AML-193 (cell line): ENCODE measurements around the gene PTGDR.

Source experiments
- DNase-seq, 2 experiments: peaks; one replicate each; lab custom pipeline; 2025; lab: John Stamatoyannopoulos, UW

The PTGDR gene, protein sequence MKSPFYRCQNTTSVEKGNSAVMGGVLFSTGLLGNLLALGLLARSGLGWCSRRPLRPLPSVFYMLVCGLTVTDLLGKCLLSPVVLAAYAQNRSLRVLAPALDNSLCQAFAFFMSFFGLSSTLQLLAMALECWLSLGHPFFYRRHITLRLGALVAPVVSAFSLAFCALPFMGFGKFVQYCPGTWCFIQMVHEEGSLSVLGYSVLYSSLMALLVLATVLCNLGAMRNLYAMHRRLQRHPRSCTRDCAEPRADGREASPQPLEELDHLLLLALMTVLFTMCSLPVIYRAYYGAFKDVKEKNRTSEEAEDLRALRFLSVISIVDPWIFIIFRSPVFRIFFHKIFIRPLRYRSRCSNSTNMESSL

DNA sequence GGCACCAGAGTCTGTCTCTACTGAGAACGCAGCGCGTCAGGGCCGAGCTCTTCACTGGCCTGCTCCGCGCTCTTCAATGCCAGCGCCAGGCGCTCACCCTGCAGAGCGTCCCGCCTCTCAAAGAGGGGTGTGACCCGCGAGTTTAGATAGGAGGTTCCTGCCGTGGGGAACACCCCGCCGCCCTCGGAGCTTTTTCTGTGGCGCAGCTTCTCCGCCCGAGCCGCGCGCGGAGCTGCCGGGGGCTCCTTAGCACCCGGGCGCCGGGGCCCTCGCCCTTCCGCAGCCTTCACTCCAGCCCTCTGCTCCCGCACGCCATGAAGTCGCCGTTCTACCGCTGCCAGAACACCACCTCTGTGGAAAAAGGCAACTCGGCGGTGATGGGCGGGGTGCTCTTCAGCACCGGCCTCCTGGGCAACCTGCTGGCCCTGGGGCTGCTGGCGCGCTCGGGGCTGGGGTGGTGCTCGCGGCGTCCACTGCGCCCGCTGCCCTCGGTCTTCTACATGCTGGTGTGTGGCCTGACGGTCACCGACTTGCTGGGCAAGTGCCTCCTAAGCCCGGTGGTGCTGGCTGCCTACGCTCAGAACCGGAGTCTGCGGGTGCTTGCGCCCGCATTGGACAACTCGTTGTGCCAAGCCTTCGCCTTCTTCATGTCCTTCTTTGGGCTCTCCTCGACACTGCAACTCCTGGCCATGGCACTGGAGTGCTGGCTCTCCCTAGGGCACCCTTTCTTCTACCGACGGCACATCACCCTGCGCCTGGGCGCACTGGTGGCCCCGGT lies at the start of gene PTGDR:
PTGDR (plus strand) TSS at position 198 of the 778 bp plus-strand sequence; CDS start at position 315, 117 bp downstream.
- no peak for DNase-seq

DNA sequence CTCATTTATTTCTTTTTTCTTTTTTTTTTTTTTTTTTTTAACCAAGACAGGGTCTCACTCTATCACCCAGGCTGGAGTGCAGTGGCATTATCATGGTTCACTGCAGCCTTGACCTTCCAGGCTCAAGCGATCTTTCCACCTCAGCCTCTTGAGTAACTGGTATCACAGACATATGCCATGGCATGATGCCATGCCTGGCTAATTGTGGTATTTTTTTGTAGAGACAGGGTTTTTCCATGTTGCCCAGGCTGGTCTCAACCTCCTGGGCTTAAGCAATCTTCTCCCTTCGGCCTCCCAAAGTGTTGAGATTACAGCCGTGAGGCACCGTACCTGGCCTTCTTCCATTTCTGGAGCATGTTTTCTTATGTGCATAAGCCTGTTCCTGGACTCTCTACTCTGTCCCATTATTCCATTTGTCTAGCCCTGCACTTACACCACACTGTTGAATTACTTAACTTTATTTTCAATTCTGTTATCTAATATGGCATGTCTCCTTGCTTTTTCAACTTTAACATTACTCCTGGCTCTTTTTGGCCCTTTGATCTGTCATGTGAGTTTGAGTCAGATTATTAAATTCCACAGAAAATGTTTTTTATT lies 47.9 kb upstream of the PTGDR start:
- no peak for DNase-seq

DNA sequence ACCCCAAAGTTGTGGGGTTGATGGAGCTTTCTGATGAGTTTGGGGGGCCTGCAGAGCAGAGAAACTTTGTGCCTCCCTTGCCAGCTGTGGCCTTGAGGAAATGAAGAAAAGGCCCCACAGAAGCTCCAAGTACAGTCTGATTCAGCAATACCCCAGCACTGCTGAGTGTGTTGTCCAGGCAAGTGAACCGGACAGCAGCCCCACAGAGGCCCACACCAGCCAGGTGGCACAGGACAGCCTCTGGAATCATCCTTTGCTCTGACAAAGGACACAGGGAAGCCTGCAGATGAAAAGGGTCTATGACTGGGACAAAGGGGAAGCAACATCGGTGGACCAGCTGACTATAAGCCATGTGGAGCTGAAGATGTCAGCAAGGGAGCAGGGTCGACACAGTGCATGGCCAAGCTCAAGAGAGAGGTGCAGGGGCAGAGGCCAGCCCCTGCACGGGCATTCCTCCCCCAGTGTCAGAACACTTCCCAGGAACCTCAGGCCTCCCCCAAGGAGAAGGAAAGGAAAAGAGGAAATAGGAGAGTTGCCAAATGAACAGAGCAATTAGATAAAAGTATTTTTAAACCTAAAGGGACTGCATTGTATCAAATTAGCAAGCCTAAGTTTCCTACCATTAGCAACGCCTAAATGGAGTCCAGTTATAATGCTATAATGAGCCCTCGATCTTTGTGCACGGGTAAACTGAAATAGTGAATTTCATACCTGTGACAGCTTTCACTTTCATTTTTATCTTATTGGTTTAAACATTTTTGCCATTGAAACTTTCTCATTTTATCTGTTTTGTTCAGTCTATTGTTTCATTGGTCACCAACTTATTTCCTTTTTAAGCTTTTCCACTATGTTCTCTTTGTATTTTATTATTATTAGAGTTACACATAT lies 46.3 kb upstream of the PTGDR start:
- DNase-seq = peak in 1 of 2 experiments; percentile 20

DNA sequence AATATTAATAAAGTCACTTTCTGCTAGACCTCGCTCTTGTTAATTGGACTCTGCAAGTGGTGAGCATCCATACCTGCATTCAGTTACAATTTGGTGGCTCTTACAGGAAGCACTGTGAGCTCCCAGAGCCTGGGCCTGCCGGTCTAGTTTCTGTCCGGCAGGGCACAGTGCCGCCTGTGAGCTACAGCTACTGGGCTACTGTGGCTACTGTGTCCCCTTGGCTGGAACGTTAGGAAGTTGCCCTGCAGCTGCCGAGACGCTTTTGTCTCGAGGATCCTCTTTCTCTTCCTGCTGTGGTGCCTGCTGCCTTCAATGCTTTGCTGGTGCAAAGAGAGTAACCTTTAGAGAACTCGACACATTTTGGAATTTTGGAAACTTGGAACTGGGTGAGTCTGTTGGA lies 44.6 kb upstream of the PTGDR start:
- no peak for DNase-seq

DNA sequence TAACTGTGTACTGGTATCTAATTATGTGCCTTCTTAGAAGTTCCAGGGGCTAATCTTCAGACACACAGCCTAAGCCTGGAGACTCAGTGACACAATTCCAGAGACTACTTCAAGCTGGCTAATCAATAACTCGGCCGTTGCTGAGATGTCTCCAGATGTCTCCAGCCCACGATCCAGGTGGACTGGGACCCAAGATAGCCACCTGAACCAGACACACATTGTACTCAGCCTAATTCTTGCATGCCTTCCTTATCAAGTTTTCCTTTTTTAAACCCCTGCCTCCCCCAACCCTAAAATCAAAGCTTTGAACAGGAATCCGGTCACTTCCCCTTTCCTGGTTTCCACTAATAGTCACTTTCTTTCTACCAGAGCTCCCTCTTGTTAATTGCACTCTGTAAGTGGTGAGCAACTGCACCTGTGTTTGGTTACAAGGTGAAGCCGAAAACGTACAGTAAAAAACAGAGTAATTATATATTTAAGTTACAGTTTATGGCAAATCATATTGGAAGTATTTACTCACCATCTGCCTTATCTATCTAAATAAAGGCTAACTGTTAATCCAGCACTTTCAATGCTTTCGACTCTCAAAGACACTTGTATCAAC lies 39.8 kb upstream of the PTGDR start:
- no peak for DNase-seq

DNA sequence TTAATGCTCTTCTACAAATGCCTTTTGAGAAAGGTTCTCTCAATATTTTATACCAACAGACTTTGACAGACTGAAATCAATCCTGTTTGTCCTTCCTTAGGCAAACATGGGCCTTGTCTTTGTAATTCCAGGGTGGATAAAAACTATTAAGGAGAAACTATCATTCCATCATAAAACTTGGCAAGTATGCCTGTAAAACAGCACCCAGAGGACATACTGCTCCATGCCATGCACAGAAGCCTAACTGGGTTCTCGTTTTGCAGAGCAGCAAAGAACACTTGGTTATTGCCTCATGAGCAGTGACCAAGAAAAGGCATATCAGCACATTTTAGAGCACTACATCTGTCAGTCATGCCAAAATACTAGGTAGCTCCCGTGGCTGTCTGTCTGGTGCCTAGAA lies 33.8 kb upstream of the PTGDR start:
- peak in 1 of 2 experiments; percentile 3 for DNase-seq

DNA sequence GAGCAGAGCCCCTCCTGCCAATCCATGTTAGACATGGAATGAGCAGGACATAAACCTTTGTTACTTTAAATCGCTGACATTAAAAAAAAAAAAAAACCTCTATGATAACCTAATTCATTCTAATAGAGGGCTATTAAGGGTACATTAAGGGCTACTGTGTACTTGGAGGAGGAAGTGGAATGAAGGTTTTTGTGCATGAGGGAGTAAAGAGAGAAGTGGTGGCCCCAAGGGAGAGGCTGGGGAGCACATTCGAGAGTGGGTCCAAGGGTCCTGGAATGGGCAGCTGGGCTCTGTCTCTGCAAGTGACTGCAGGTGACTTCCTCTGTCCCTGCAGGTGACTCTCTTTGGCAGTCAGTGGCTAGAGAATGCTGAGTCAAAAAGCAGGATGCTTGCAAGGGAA lies 32.1 kb upstream of the PTGDR start:
- DNase-seq = peak; percentile 17 to 36

DNA sequence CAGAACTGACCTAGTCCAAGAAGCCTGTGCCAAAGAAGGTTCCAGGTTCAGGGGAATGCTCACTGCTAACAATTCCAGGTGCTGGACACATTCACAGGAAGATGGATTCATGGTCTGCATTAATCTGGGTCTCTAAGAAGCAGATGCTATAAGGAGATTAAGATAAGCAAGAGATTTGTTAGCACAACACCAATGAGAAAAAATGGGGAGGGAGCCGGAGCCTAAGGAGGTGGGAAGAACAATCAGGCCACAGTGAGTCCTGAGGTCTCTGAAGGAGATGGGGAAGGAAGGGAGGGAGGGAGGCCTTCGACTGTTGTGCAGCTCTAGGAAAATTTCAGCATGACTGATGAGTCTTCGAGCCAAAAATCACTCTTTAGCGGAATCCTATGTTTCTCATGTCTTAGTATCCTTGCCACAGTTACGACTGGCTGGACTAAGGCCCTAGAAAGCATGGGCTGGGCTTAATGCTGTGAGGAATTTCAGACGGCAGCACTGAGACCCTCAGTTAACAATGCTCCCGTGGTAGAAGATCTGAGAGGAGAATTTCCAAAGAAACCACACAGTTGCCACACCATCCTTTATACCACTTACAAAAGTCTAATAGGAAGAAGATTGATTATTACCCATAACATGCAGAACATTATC lies 31.5 kb upstream of the PTGDR start:
- DNase-seq = no peak

DNA sequence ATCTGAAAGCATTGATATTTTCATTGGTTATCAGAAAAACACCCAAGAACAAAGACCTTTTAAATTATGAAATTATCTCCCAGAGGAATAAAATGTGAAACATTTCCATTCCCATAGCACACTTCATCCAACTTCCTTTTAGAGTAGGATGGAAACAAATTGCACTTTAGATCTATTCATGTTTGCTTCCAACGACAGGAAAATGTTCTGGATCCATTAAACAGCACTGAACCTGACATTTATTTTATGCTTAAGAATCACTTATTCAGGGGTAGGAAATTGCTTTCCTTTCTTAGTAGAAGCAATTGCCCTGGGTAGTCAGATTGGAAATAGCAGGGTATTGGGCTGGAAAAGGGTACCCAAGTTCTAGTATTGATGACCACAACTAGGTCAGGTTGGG lies 28.8 kb upstream of the PTGDR start:
- DNase-seq = no peak

DNA sequence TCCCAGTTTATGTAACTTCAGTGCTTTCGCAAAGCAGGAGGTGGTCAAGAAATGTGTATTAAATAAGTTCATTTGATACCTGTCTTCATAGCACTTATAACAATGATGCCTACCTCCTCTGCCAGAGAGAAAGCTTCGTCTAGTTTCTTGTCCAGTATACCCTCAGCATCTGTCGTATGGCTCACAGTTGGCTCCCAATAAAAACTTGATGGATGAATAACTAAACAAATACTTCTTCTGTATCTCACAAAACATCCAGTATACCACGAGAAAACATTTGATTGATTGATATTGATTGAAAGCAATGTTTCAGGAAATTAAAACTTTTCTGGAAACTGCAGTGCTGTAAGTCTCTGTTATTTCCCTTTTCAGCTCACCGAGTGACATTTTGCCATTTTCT lies 26.9 kb upstream of the PTGDR start:
- DNase-seq = no peak

DNA sequence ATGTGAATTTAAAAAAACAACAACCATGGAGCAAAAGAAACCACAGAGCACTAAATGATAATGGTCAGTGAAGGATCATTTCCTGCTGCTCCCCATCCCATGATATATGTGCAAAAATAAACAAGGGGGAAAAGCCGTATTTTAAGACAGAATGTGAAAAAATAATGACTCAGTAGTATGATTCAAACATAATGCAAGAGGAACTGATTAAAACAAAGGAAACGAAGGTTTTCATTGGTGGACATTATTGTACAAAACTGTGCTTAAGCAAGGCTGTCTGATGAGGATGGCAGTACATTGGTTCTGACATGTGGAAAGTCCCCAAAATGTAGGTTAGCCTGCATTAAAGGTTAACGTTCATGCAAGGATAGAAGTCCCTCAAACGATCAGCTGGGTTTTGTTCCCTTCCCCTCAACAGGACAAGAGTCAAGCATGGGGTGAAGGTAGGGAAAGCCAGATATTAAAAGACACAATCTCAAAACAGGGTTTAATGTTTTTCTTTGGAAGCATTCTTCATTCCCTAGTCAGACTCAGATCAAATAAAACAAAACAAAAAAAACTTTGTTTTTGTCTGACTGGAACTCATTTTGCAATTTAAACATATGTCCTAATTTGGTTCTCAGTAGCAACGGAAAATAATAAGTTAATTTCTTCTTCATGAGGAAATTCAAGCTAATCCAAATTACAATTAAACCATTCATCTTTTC lies 26.3 kb upstream of the PTGDR start:
- no peak for DNase-seq

DNA sequence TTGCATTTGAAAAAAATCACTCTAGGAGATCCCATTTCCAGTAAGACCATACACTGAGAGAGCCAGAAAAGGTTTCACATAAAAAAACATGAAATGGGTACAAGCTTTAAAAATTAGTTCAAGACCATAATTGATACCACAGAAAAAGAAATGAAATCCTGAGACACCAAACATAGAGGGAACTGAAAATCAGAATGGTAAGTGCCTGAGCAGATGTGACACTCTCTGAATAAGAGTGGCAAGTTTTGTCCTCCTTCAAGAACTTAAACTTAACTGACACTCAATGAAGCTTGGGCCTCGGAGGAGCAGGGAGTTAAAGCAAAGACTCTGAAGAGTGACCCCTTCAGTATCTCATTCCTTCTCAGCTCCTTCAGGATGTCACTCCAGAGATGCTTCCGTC lies 23.2 kb upstream of the PTGDR start:
- no peak for DNase-seq

DNA sequence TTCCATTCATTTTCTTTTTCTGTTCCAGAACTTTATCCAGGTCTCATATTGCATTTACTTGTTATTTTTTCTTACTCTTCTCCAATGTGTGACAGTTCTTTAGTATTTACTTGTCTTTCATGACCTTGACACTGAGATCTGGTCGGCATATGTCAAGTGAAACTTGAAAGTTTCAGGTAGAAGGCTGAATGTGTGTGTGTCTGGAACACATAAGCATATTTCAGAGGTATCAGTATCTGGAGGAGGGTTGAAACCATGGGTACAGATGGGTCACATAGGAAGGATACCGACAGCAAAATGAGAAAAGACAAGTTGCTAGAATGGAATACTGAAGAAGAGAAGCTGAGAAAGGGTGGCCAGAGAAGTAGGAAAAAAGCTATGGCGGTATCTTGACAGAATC lies 22.5 kb upstream of the PTGDR start:
- DNase-seq = no peak

DNA sequence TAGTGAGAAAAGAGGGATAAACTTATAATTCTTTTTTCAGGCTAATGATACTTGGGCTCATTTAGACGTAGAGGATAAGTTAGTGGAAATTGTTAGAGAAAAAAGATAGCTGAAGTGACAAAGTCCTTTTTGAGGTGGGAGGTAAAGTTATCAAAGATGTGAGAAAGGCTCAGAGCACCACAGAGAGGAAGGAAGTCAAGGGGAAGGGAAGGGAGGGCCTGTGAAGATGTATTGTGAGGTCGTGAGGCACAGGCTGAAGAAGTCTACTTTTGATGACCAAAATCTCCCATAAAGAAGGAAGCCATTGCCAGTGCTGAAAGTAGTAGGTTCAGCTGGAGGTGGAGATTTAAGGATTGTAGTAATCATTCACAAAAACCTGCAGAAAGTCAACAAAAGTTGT lies 19.4 kb upstream of the PTGDR start:
- DNase-seq = no peak

DNA sequence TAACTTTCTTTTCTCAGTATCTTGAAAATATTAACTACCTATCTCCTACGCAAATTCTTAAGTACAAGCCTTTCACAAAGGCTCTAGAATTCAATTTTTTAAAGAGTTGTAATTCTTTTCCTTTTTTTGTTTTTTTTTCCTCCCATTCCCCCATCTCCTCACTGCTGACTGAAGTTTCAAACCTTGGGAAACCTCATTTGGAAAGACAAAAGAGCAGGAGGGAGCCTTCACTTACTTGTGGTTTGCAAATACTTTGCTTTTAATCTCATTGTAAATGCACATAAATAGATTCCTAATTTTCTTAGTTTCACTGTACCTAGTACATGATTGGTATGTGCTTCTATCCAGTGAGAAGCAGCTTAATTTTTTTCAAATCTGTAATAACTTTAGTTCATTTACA lies 15.8 kb upstream of the PTGDR start:
- DNase-seq = no peak

DNA sequence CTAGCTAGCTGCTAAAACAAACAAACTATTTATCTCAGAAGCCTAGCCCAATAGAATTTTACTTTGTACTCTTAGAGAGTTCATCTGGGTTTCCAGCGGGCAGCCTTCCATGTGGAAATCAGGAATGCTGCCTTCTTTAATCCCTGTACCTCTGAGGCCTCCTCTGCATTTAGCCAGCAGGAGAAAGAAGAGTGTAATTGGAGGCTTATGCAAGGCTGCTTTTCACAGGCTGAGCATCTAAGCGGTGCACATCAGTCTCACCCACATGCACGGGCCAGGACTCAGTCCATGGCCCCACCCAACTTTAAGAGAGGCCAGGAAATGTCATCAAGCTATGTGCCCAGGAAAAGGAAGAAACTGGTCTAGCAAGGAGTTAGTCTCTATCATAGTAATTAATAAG lies 14.0 kb upstream of the PTGDR start:
- DNase-seq = no peak

DNA sequence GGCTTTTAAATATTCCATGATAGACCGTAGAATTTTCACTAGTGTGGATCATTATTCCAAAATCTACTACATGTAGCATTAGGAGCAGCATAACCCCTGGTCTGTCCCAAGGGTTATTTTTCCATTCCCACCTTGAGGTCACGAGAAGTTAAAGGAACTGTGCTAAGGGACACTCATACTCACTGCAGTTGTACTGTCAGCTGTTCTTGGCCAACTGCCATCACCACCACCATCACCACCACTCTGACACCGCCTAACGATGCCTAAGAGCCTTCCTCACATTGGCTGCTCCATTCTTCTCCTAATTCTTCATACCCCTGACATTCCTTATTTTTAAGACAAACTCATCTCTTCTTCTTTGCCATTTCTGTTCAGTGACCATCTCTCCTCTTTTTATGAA lies 13.4 kb upstream of the PTGDR start:
- no peak for DNase-seq

DNA sequence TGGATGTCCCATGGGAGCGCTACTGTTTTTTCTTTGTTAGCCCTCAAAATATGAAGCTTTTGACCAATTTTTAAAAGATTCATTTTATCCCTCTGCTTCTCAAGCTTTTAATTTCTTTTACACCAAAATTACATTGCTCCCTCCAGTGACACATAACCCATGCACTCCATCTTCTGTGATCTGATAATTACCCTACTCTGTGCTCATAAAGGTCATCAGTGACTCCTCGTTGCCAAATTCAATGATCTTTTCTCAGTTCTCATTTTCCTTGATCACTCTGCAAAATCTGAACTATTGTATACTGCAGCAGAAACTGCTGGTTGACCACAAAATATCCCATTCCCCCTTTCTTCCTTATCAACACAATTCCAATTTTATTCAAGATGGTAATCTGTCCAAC lies 8.7 kb upstream of the PTGDR start:
- DNase-seq = no peak

DNA sequence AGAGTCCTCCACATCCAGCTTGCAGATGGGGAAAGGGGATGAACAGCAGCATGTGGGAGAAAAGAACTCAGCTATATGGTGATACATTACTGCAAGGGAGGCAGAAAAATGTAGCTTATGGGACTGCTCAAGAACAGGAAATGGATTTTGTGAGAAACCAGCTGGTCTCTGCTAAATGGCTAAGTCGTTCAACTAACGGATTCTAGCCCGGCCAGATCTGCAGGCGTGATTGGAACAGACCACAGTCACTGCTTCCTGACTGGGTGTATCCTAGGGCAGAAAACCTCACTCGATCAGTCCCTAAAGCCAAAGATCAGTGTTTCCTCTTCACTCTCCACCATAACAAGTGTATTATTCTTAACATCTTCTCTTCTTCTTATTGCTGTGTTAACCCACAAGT lies 8.1 kb upstream of the PTGDR start:
- no peak for DNase-seq

DNA sequence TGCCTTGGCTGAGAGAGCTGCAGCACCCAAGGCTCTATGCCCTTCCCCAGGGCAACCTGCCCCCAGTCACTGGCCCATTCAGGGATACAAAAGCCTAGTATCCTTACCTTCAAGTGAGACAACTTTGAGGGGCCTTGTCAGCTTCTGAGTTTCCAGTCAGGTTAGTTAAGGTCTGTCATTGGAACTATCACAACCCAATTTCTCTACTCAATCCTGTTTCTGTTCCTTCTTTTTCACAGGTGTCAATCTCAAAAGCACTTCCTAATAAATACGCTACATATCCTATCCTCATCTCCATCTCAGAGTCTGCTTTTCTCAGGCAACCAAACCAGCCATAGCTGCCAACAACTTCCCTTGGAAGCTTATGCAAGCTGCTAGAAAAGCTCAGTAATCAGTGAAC lies 4.9 kb upstream of the PTGDR start:
- no peak for DNase-seq

DNA sequence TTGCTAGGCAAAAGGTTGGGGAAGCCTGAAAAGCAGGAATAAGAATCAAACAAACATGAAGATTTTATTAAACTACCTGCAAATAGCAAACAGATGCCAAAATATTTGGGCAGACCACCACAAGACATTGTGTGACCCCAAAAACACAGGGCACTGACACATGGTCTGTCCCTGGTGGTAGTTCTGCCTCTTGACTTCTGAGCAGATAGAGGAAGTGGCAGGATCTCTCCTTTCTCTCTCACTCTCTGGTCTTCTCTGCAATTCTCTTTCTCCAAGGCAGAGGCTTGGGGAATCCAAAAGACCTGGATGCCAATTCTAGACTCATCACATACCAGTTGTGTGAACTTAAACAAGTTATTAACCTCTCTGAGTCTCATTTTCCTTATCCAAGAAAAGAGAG lies 4.3 kb upstream of the PTGDR start:
- no peak for DNase-seq
